Activated CD8-positive, alpha-beta memory T cell treated with anti-CD3 and anti-CD28 coated beads for 4 hours (primary cell): ENCODE data around the gene IMMP2L.

Experiments
- DNase-seq, 2 donors: peaks; one replicate each; pipeline ENCODE4 v3.0.0-alpha.2; 2020; ENCODE audit warnings: low read depth in 2 of 2

The IMMP2L gene

GRCh38 chr7:110645616-110646015 lies 916.7 kb downstream of the IMMP2L start:
- no peak for DNase-seq

DNA sequence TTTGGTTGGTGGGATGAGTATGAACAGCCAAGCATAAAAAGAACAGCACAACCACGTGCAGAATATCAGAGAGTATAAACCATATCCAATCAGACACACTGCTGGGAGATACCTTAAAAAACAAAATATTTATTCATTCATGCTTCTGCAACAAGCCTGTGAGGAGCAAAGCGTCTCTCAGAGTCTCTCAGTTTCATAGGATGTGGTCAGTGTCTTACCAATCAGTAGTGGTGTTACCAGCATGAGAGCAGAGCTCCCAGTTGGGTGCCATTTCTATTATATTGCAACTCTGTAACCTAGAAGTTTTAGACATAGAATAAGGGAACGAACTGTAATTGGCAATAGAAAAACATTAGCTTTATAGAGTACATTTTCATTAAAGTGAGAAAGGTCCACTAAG lies 917.2 kb downstream of the IMMP2L start:
- no peak for DNase-seq

GRCh38 chr7:110637252-110637651 lies 925.0 kb downstream of the IMMP2L start:
- DNase-seq: no peak

- no peak for DNase-seq
These were observed 929.0 kb downstream of the IMMP2L start for GRCh38 chr7:110633313-110633712.

- no peak for DNase-seq
These were observed 935.9 kb downstream of the IMMP2L start for GRCh38 chr7:110626414-110626813.

GRCh38 chr7:110625294-110625693 lies 937.0 kb downstream of the IMMP2L start:
- DNase-seq: no peak

DNA sequence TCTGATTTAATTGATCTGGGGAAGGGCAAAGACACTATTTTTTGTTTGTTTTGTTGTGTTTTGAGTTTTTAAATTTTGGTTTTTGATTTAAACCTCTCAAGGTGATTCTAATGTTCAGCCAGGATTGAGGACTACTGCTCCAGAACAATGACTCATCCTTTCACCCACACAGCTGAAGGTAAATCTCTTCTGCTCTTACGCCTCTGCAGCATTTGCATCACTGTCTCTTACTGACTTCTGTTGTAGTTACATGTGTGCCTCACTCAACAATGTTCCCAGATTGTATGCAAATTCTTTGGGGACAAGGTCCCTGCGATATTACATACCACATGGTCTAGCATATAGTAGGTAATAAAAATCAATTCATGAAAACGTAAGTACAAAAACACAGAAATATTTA lies 938.9 kb downstream of the IMMP2L start:
- DNase-seq: no peak

GRCh38 chr7:110621289-110621688 lies 941.0 kb downstream of the IMMP2L start:
- no peak for DNase-seq

GRCh38 chr7:110620110-110620735 lies 942.1 kb downstream of the IMMP2L start:
- DNase-seq: no peak
